OCI-LY1 (cell line): ENCODE results near the gene MAPK9.

Source experiments
- EZH2 ChIP-seq: fragments of 200-600 bp; sonication (generic), shearing (Covaris generic); IDR thresholded peaks from 2 replicates; pipeline ENCODE4 v1.8.0; 2017; ENCODE audit warnings: borderline replicate concordance, mixed run types, mild to moderate bottlenecking, antibody characterized with exemption, low read length, moderate library complexity, mixed read lengths
- TF ChIP-seq, protein P1 (sequence below): fragments of 200-600 bp; sonication (generic), shearing (Covaris generic); IDR thresholded peaks from 2 replicates; pipeline ENCODE4 v1.5.1; 2017; ENCODE audit warnings: mild to moderate bottlenecking, antibody characterized with exemption, low read length, moderate library complexity, mixed read lengths

DNA sequence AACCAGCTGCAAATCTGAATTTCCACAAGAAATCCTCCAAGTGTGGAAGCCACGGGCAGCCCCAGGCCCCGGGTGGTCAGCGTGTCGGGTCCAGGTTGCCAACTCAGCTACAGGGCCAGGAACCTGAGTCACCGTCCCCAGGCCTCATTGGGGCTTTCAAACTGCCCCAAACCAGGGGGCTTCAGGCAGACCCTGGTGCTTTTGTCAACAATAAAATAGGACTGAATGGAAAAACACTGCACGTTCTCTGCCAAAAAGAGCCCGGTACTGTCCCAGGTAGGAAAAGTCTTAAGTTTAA, 37.2 kb upstream of the MAPK9 start:
- TF ChIP-seq, protein P1, sequence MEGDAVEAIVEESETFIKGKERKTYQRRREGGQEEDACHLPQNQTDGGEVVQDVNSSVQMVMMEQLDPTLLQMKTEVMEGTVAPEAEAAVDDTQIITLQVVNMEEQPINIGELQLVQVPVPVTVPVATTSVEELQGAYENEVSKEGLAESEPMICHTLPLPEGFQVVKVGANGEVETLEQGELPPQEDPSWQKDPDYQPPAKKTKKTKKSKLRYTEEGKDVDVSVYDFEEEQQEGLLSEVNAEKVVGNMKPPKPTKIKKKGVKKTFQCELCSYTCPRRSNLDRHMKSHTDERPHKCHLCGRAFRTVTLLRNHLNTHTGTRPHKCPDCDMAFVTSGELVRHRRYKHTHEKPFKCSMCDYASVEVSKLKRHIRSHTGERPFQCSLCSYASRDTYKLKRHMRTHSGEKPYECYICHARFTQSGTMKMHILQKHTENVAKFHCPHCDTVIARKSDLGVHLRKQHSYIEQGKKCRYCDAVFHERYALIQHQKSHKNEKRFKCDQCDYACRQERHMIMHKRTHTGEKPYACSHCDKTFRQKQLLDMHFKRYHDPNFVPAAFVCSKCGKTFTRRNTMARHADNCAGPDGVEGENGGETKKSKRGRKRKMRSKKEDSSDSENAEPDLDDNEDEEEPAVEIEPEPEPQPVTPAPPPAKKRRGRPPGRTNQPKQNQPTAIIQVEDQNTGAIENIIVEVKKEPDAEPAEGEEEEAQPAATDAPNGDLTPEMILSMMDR, result no peak
- no peak for TF ChIP-seq EZH2
